ENCODE results near the gene SUSD3. TPM values are rescaled to one million over a fixed set of nuclear protein-coding genes. Genes with fewer than 3 reads are reported as not detected.

Gene SUSD3
- total and polyA plus RNA-seq, 10 of the 15 experiments (the other 5 are each of a cell fraction or from before 2014, with no cell fraction given), result 2.5 to 92.0 (median 31.1) TPM

DNA sequence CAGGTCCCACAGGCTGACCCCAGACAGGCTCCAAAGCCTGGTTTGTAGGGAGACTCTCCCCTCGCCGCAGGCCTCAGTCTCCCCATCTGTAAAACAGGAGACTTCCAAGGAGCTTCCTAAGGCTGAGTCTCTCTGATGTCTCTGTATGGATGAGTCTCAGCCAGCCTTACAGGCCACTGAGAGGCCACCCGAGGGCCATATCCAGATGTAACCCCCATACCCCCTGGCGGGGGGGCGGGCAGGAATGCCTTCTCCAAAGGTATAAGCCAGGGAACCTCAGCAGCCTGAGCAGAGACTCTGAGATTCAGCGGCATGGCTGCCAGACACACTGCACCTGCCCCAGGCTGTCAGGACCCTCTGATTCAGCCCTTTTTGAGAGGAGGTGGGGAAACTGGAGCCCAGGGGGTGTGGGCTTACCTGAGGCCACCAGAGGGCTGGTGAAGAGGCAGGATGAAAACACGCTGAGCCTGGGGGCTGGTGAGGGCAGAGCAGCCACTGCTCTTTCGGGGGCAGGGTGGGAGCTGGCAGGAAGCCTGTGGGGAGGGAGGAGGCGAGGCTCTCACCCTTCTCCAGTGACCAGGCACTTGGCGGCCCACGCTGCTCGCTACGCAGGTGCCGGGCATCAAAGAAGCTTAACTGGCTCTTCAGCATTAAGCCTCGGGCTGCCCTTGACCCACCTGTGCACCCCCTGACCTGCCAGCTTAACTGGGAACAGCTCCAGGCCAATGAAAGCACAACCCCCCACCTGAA is 5.5 kb upstream of the SUSD3 start:
- POLR2A ChIA-PET, result interaction anchor here (1.2 kb wide), 1 partner anchor 16 kb away, joined by 3 read pairs; no protein-coding TSS in a partner anchor
- intact Hi-C loops (cut with micrococcal nuclease; ENCODE audit: unreplicated experiment), result no loop called here

More for the DNA sequence above, 5.5 kb upstream of the SUSD3 start:
- no peaks in the 10 kb centered on the region for H3K9me3 ChIP-seq (replicated peaks; ENCODE audit: control insufficient read depth, insufficient read depth, low read length)
- TF ChIP-seq PBX3 (IDR thresholded peaks at IDR 0.05; ENCODE audit: insufficient replicate concordance, low read depth, low read length), result no peak
- no peak for TF ChIP-seq HSF1 (IDR thresholded peaks at IDR 0.05; ENCODE audit: low read depth, low read length)
- no peak for TF ChIP-seq HDGF (IDR thresholded peaks at IDR 0.05)
- TF ChIP-seq RFX5 (IDR thresholded peaks at IDR 0.05; ENCODE audit: low read depth, low read length), result no peak
- no peak for TF ChIP-seq RCOR1 (conservative IDR thresholded peaks at IDR 0.05; ENCODE audit: low read depth, low read length)
- no peak for TF ChIP-seq SKIL (IDR thresholded peaks at IDR 0.05; ENCODE audit: low read depth, poor library complexity, severe bottlenecking)
- no peak for TF ChIP-seq ESRRA (IDR thresholded peaks at IDR 0.05; ENCODE audit: low read length)
- TF ChIP-seq CHD2 (IDR thresholded peaks at IDR 0.05; ENCODE audit: borderline replicate concordance, low read depth, low read length), result no peak
- TF ChIP-seq, protein P1, sequence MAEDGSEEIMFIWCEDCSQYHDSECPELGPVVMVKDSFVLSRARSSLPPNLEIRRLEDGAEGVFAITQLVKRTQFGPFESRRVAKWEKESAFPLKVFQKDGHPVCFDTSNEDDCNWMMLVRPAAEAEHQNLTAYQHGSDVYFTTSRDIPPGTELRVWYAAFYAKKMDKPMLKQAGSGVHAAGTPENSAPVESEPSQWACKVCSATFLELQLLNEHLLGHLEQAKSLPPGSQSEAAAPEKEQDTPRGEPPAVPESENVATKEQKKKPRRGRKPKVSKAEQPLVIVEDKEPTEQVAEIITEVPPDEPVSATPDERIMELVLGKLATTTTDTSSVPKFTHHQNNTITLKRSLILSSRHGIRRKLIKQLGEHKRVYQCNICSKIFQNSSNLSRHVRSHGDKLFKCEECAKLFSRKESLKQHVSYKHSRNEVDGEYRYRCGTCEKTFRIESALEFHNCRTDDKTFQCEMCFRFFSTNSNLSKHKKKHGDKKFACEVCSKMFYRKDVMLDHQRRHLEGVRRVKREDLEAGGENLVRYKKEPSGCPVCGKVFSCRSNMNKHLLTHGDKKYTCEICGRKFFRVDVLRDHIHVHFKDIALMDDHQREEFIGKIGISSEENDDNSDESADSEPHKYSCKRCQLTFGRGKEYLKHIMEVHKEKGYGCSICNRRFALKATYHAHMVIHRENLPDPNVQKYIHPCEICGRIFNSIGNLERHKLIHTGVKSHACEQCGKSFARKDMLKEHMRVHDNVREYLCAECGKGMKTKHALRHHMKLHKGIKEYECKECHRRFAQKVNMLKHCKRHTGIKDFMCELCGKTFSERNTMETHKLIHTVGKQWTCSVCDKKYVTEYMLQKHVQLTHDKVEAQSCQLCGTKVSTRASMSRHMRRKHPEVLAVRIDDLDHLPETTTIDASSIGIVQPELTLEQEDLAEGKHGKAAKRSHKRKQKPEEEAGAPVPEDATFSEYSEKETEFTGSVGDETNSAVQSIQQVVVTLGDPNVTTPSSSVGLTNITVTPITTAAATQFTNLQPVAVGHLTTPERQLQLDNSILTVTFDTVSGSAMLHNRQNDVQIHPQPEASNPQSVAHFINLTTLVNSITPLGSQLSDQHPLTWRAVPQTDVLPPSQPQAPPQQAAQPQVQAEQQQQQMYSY (CRISPR knock-in tag; IDR thresholded peaks at IDR 0.05), result no peak
- no peak for TF ChIP-seq MTA3 (IDR thresholded peaks at IDR 0.05; ENCODE audit: borderline replicate concordance, low read length)
- H3K27ac ChIP-seq (ENCODE audit: control insufficient read depth, insufficient read depth), result no peak overlapping the region
- H3K4me2 ChIP-seq (ENCODE audit: control insufficient read depth, insufficient read depth), result no peak overlapping the region
- BruUV-seq (replicated peaks), result no TSS peak
- DNase-seq (ENCODE audit: low read depth, low spot score) (no peak), ATAC-seq (no peak), FAIRE-seq (no peak)
- H2AFZ ChIP-seq (ENCODE audit: control insufficient read depth, low read depth, low read length), result no peak overlapping the region
- no peaks in the 10 kb centered on the region for H4K20me1 ChIP-seq (ENCODE audit: control insufficient read depth, insufficient read depth)
- no peaks in the 10 kb centered on the region for H3K27me3 ChIP-seq (replicated peaks in 1 of 2; ENCODE audit: control insufficient read depth in 2 of 2, insufficient read depth in 2 of 2, low read length in 1 of 2)
- WGBS (ENCODE audit: insufficient coverage, insufficient replicate concordance, low lambda C conversion rate, missing lambda C conversion rate), result 60% methylated on average over 15 of the region's 15 CpGs
- CTCF ChIA-PET, result interaction anchor here (0.6 to 1.6 kb wide), 2 partner anchors 46 to 56 kb away, joined by 3 to 4 read pairs; no protein-coding TSS in a partner anchor
- SMC1A ChIA-PET (ENCODE audit: uncharacterized antibody, unreplicated experiment), result interaction anchor here (1.6 kb wide), 1 partner anchor 50 kb away, joined by 4 read pairs; no protein-coding TSS in a partner anchor
- H3K4me1 ChIP-seq (ENCODE audit: control insufficient read depth, insufficient read depth, low read length), result peaks cover under 1% of the 10 kb centered on the region
- no peaks in the 10 kb centered on the region for H3K79me2 ChIP-seq (ENCODE audit: control insufficient read depth, insufficient read depth, low read length)
- H3K4me3 ChIP-seq, result no peak overlapping the region
- no peak overlapping the region for H3K9ac ChIP-seq (ENCODE audit: control insufficient read depth, insufficient read depth, low read length)
- H3K36me3 ChIP-seq (ENCODE audit: control insufficient read depth in 2 of 2, insufficient read depth in 2 of 2, low read length in 1 of 2), result no peaks in the 10 kb centered on the region
- in situ Hi-C loops (cut with MboI), result no loop called here
- RAD21 ChIA-PET (ENCODE audit: unreplicated experiment), result interaction anchor here (0.9 to 1.4 kb wide), 2 partner anchors 22 to 50 kb away, joined by 3 read pairs; no protein-coding TSS in a partner anchor
